ENCODE measurements around the gene CCDC175. TPM values are rescaled to one million over a fixed set of nuclear protein-coding genes. Genes with fewer than 3 reads are reported as not detected.

Gene CCDC175
- total RNA-seq, 1 donor from 2014 or later, result not detected

- peak in 1 of 2 donors; percentile 70 for DNase-seq (ENCODE audit: low read depth in 2 of 2)
Observed at GRCh38 chr14:59482541-59483331, 93.9 kb downstream of the CCDC175 start.

DNA sequence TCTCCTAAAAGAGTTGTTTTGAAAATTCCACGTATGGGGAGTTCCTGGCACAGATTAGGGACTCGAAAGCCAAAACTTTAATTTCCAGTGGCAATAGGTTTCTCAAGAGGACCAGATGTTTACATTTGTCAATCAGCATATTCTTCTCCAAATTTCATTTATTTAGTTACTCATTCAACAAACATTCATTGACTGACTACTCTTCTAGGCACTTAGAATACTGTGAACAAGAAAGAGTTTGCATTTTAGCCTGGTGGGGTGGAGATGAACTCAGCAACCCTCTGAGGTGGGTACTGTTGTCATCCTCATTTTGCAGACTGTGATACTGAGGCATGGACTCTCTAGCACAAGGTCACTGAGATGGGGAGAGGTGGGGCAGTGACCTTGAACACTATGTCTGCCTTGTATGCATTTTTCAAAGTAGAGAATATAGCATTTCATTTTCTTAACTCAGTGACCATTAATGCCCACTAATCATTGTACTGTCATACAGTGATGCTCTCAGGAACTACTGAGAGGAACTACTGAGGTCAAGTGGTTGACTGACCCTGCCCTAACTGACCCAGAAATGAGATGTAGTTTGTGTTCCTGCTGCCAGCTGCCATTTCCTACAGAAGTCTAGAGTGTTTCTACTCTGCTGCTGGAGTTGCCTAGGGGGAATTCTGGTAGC is 94.6 kb downstream of the CCDC175 start:
- DNase-seq (ENCODE audit: low read depth in 2 of 2), result no peak

- DNase-seq (ENCODE audit: low read depth in 2 of 2), result no peak
Observed at GRCh38 chr14:59481407-59481806, 95.2 kb downstream of the CCDC175 start.

GRCh38 chr14:59480166-59480565 is 96.4 kb downstream of the CCDC175 start:
- DNase-seq (ENCODE audit: low read depth in 2 of 2), result no peak

GRCh38 chr14:59478540-59478939 is 98.1 kb downstream of the CCDC175 start:
- DNase-seq (ENCODE audit: low read depth in 2 of 2), result no peak

GRCh38 chr14:59475709-59476108 is 100.9 kb downstream of the CCDC175 start:
- DNase-seq (ENCODE audit: low read depth in 2 of 2), result no peak

GRCh38 chr14:59474172-59474571 is 102.4 kb downstream of the CCDC175 start:
- DNase-seq (ENCODE audit: low read depth in 2 of 2), result no peak

- no peak for DNase-seq (ENCODE audit: low read depth in 2 of 2)
Observed at GRCh38 chr14:59465316-59466135, 111.1 kb downstream of the CCDC175 start, which contains the start of gene GPR135. Gene GPR135 (minus strand): TSS chr14:59465380. CDS start chr14:59465226, 154 bp downstream.

- peak in 1 of 2 donors; percentile 85 for DNase-seq (ENCODE audit: low read depth in 2 of 2)
Observed at GRCh38 chr14:59464486-59465315, 111.9 kb downstream of the CCDC175 start.

GRCh38 chr14:59463787-59464485 is 112.7 kb downstream of the CCDC175 start:
- no peak for DNase-seq (ENCODE audit: low read depth in 2 of 2)

GRCh38 chr14:59461891-59462290 is 114.7 kb downstream of the CCDC175 start:
- DNase-seq (ENCODE audit: low read depth in 2 of 2), result no peak

GRCh38 chr14:59460378-59460777 is 116.2 kb downstream of the CCDC175 start:
- DNase-seq (ENCODE audit: low read depth in 2 of 2), result no peak

- no peak for DNase-seq (ENCODE audit: low read depth in 2 of 2)
Observed at GRCh38 chr14:59458486-59458885, 118.1 kb downstream of the CCDC175 start.

GRCh38 chr14:59455411-59455810 is 121.2 kb downstream of the CCDC175 start:
- DNase-seq (ENCODE audit: low read depth in 2 of 2), result no peak

Other genes starting within 250 kb of the CCDC175 start
- gene GPR135, start 111.4 kb downstream of the CCDC175 start, total RNA-seq, result 0.39 and 0.63 TPM in 2 replicates
- 16.8 and 24.1 TPM in 2 replicates for gene L3HYPDH, start 92.4 kb downstream of the CCDC175 start, total RNA-seq
- 38.1 and 51.8 TPM in 2 replicates for gene JKAMP, start 92.3 kb downstream of the CCDC175 start, total RNA-seq

Measured in dermis microvascular lymphatic vessel endothelial cell (primary cell).